CD4-positive, alpha-beta T cell (primary cell): Measurements from ENCODE around the gene CLBA1. TPM values are rescaled to one million over a fixed set of nuclear protein-coding genes. Genes with fewer than 3 reads are reported as not detected.
"Not testable (repeated sequence)": the region's sequence is repeated elsewhere in the genome, so short reads cannot be mapped to it uniquely, and the experiment has no call there.

Experiments
- ATAC-seq: fragments of 200-7000 bp; cut with Tn5 transposase; one replicate; pipeline ENCODE4 v1.10.0; 2022; ENCODE audit warnings: mild to moderate bottlenecking; ENCODE audit not compliant: poor library complexity
- CTCF ChIA-PET: fragments of 350-600 bp; sonication (Branson Sonifier 250); formaldehyde crosslinking; loops from one replicate; lab custom pipeline; 2021; ENCODE audit warnings: antibody characterized with exemption, inconsistent platforms; lab: Charles Lee
- POLR2A ChIA-PET: fragments of 350-600 bp; sonication (Branson Sonifier 250); formaldehyde crosslinking; loops from one replicate; lab custom pipeline; 2021; ENCODE audit warnings: antibody characterized with exemption, inconsistent platforms; lab: Charles Lee
- DNase-seq, 14 experiments: peaks; one replicate each; pipeline ENCODE4 v3.0.0-alpha.2; 2013 to 2020; ENCODE audit warnings: mixed read lengths in 2 of 14
- H3K27ac ChIP-seq, 2 donors: one replicate each; pipeline versions ENCODE4 v1.5.1 to v1.7.0; 2013; ENCODE audit warnings: low read length in 2 of 2, low read depth in 1 of 2, mild to moderate bottlenecking in 1 of 2
- H3K27me3 ChIP-seq, 2 experiments: 1 replicate in 1 of 2; 2 replicates in 1 of 2; pipeline versions ENCODE4 v1.6.1 to v1.7.0; 2013; ENCODE audit warnings: low read length in 2 of 2, control low read depth in 1 of 2, mild to moderate bottlenecking in 1 of 2, moderate library complexity in 1 of 2; ENCODE audit not compliant: insufficient read depth in 2 of 2, control insufficient read depth in 1 of 2
- H3K36me3 ChIP-seq: one replicate; pipeline ENCODE4 v1.6.1; 2013; ENCODE audit warnings: low read length, control low read depth; ENCODE audit not compliant: insufficient read depth
- H3K4me1 ChIP-seq: one replicate; pipeline ENCODE4 v1.6.1; 2013; ENCODE audit warnings: low read length, control low read depth; ENCODE audit not compliant: insufficient read depth
- H3K4me3 ChIP-seq: one replicate; pipeline ENCODE4 v1.5.1; 2013; ENCODE audit warnings: mild to moderate bottlenecking, low read length, moderate library complexity
- H3K9me3 ChIP-seq, 2 experiments: 1 replicate in 1 of 2; 2 replicates in 1 of 2; pipeline versions ENCODE4 v1.6.1 to v1.7.0; 2013; ENCODE audit warnings: low read length in 2 of 2, mild to moderate bottlenecking in 2 of 2, control low read depth in 1 of 2, moderate library complexity in 1 of 2; ENCODE audit not compliant: control insufficient read depth in 1 of 2, insufficient read depth in 1 of 2
- H3K27ac Mint-ChIP-seq: one replicate; pipeline ENCODE4 v1.8.0; 2020; ENCODE audit warnings: mixed read lengths
- H3K27me3 Mint-ChIP-seq: one replicate; pipeline ENCODE4 v1.8.0; 2021; ENCODE audit warnings: mixed read lengths
- H3K36me3 Mint-ChIP-seq: one replicate; pipeline ENCODE4 v1.8.0; 2021; ENCODE audit warnings: low read depth, mixed read lengths
- H3K4me1 Mint-ChIP-seq: one replicate; pipeline ENCODE4 v1.8.0; 2021; ENCODE audit warnings: low read depth, mixed read lengths
- H3K4me3 Mint-ChIP-seq: one replicate; pipeline ENCODE4 v1.8.0; 2020; ENCODE audit warnings: mild to moderate bottlenecking, mixed read lengths
- H3K9me3 Mint-ChIP-seq: one replicate; pipeline ENCODE4 v1.8.0; 2020; ENCODE audit warnings: mixed read lengths
- intact Hi-C, 2 experiments: fragments of 100-400 bp; cut with DNase I in 1 of 2; cut with micrococcal nuclease in 1 of 2; formaldehyde crosslinking; loops; one replicate each; pipeline versions ENCODE4 v1.15.1 to v1.9.0; 2023 to 2025; cut with DNase I, micrococcal nuclease
- total RNA-seq, 174 experiments: library from RNA in 2 of 174; stranded (reverse) in 2 of 174; gene quantifications; one replicate each; pipeline ENCODE4 v1.2.3 and lab custom pipeline; 2021 to 2026
- TF ChIP-seq, protein P1 (sequence below): fragments of 200-600 bp; IDR thresholded peaks from one replicate; pipeline ENCODE4 v1.8.0; 2022; ENCODE audit warnings: antibody characterized with exemption, mild to moderate bottlenecking

The CLBA1 gene
- total RNA-seq, 2 experiments from 2014 or later, result 1.7 to 1.8 TPM

DNA sequence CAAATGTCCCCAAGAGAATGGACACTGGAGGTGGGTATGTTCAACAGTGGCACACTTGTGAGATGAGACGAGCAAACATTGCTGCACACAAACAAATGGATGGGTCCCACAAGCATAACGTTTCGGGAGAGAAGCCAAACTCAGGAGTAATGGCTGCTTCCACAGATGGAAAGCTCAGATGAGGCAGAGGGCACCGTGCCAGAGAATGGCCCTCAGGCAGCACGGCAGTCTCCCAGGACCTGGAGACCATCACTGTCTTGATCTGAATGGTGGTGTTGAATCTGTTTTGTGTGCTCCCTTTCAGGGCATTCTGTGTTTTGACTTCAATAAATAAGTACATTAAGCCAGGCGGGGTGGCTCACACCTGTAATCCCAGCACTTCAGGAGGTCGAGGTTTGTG is 43.8 kb downstream of the CLBA1 start:
- Histone ChIP-seq H3K27me3 (no peaks in the 10 kb centered on the region), H3K4me1 (peaks cover 37% of the 10 kb centered on the region)
- ATAC-seq, result no peak

DNA sequence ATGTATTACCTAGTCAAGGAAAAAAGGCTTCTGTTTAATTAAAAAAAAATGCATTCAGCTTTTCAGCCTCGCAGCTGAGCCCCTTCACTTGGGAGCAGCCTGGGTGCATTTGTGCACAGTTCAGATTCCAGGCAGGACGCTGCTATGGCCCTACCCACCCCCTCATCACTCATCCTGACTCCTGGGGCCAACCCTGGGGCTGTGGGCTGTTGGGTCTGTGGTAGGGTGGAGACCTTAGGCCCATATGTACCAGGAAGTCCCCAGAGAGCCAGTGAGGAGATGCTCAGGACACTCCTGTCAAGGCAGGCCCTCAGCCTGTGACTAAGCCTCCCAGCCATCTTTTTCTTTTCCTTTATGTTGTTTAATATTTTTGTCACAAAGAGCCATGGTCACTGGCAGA is 44.6 kb downstream of the CLBA1 start:
- CTCF ChIA-PET, result no interaction called here
- Mint-ChIP-seq H3K27ac (no peak overlapping the region), H3K4me3 (no peak overlapping the region)

More for the DNA sequence above, 43.8 kb downstream of the CLBA1 start:
- H3K36me3 ChIP-seq, result no peaks in the 10 kb centered on the region
- no peaks in the 10 kb centered on the region for H3K9me3 ChIP-seq
- no peak overlapping the region for H3K4me3 ChIP-seq
- H3K9me3 Mint-ChIP-seq, result no peaks in the 10 kb centered on the region
- ChIA-PET POLR2A (no interaction called here), CTCF (interaction anchor here (1.9 kb wide), 1 partner anchor 16 kb away, joined by 9 read pairs; no protein-coding TSS in a partner anchor)
- no peak overlapping the region for H3K27ac ChIP-seq
- TF ChIP-seq, protein P1, sequence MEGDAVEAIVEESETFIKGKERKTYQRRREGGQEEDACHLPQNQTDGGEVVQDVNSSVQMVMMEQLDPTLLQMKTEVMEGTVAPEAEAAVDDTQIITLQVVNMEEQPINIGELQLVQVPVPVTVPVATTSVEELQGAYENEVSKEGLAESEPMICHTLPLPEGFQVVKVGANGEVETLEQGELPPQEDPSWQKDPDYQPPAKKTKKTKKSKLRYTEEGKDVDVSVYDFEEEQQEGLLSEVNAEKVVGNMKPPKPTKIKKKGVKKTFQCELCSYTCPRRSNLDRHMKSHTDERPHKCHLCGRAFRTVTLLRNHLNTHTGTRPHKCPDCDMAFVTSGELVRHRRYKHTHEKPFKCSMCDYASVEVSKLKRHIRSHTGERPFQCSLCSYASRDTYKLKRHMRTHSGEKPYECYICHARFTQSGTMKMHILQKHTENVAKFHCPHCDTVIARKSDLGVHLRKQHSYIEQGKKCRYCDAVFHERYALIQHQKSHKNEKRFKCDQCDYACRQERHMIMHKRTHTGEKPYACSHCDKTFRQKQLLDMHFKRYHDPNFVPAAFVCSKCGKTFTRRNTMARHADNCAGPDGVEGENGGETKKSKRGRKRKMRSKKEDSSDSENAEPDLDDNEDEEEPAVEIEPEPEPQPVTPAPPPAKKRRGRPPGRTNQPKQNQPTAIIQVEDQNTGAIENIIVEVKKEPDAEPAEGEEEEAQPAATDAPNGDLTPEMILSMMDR, result no peak
- DNase-seq, result no peak
- peaks cover 5% of the 10 kb centered on the region for H3K36me3 Mint-ChIP-seq
- H3K4me1 Mint-ChIP-seq, result peaks cover 26% of the 10 kb centered on the region
- H3K27me3 Mint-ChIP-seq, result no peaks in the 10 kb centered on the region
- intact Hi-C loops, result no loop called here
- H3K4me3 Mint-ChIP-seq, result no peak overlapping the region
- H3K27ac Mint-ChIP-seq, result no peak overlapping the region

GRCh38 chr14:105030836-105031396 is 45.3 kb downstream of the CLBA1 start:
- Histone ChIP-seq H3K9me3 (no peaks in the 10 kb centered on the region), H3K4me3 (no peak overlapping the region), H3K27me3 (no peaks in the 10 kb centered on the region), H3K27ac (no peak overlapping the region), H3K4me1 (peaks cover 26% of the 10 kb centered on the region), H3K36me3 (no peaks in the 10 kb centered on the region)
- TF ChIP-seq, protein P1, result no peak
- DNase-seq (no peak), ATAC-seq (no peak)
- no peak overlapping the region for H3K4me3 Mint-ChIP-seq
- ChIA-PET CTCF (interaction anchor here (1.2 kb wide), 2 partner anchors 10 to 14 kb away, joined by 3 to 5 read pairs; partner anchors contain the start of gene CDCA4), POLR2A (interaction anchor here (0.8 kb wide), 1 partner anchor 10 kb away, joined by 5 read pairs; the partner anchor contains the start of gene CDCA4)
- intact Hi-C loops, result no loop called here
- H3K4me1 Mint-ChIP-seq, result peaks cover 18% of the 10 kb centered on the region
- H3K27ac Mint-ChIP-seq, result no peak overlapping the region
- no peaks in the 10 kb centered on the region for H3K27me3 Mint-ChIP-seq
- H3K9me3 Mint-ChIP-seq, result no peaks in the 10 kb centered on the region
- peaks cover 5% of the 10 kb centered on the region for H3K36me3 Mint-ChIP-seq

More for the DNA sequence above, 44.6 kb downstream of the CLBA1 start:
- Histone ChIP-seq H3K36me3 (no peaks in the 10 kb centered on the region), H3K27me3 (no peaks in the 10 kb centered on the region), H3K27ac (no peak overlapping the region), H3K4me3 (no peak overlapping the region), H3K9me3 (no peaks in the 10 kb centered on the region), H3K4me1 (peaks cover 29% of the 10 kb centered on the region)
- POLR2A ChIA-PET, result no interaction called here
- peaks cover 22% of the 10 kb centered on the region for H3K4me1 Mint-ChIP-seq
- ATAC-seq (no peak), DNase-seq (no peak)
- H3K27me3 Mint-ChIP-seq, result no peaks in the 10 kb centered on the region
- TF ChIP-seq, protein P1, result no peak
- intact Hi-C loops, result no loop called here
- peaks cover 5% of the 10 kb centered on the region for H3K36me3 Mint-ChIP-seq
- no peaks in the 10 kb centered on the region for H3K9me3 Mint-ChIP-seq

DNA sequence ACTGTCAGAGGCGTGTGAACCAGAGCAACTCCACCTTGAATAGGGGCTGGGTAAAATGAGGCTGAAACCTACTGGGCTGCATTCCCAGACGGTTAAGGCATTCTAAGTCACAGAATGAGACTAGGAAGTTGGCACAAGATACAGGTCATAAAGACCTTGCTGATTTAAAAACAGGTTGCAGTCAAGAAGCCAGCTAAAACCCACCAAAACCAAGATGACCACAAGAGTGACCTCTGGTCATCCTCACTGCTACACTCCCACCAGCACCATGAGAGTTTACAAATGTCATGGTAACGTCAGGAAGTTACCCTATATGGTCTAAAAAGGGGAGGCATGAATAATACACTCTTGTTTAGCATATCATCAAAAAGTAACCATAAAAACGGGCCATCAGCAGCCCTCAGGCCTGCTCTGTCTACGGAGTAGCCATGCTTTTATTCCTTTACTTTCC is 46.9 kb downstream of the CLBA1 start:
- POLR2A ChIA-PET, H3K27me3 ChIP-seq, H3K27ac ChIP-seq, H3K9me3 Mint-ChIP-seq, DNase-seq, H3K4me3 ChIP-seq, ATAC-seq, intact Hi-C loops, H3K9me3 ChIP-seq, H3K36me3 Mint-ChIP-seq, H3K27me3 Mint-ChIP-seq, H3K36me3 ChIP-seq: not testable (repeated sequence)
- H3K4me1 ChIP-seq, result peaks cover 14% of the 10 kb centered on the region
- H3K4me1 Mint-ChIP-seq, result peaks cover 15% of the 10 kb centered on the region
- peak overlapping the region; percentile 80 for H3K27ac Mint-ChIP-seq
- CTCF ChIA-PET, result interaction anchor here (1.3 kb wide), 1 partner anchor 11 kb away, joined by 4 read pairs; the partner anchor contains the start of gene CDCA4
- peak overlapping the region; percentile 92 for H3K4me3 Mint-ChIP-seq

DNA sequence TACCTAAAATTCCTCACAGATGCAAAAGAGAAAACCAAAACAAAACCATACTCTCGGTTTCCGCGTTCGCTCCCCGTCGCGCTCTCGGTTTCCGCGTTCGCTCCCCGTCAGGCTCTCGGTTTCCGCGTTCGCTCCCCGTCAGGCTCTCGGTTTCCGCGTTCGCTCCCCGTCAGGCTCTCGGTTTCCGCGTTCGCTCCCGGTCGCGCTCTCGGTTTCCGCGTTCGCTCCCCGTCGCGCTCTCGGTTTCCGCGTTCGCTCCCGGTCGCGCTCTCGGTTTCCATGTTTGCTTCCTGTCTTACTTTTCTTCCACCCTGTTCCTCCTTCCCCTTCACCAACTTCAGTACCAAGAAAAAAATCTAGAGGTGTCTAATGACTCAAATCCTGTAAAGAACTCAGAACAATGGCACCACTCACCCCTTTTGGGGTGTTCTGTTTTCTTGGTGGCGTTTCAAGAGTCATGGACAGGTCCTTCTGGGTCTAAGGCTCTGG is 47.9 kb downstream of the CLBA1 start:
- peak overlapping the region; percentile 92 for H3K4me3 Mint-ChIP-seq
- H3K4me1 Mint-ChIP-seq, result peaks cover 15% of the 10 kb centered on the region
- H3K27me3 ChIP-seq, H3K36me3 Mint-ChIP-seq, H3K27me3 Mint-ChIP-seq, H3K9me3 Mint-ChIP-seq, H3K36me3 ChIP-seq, intact Hi-C loops, H3K9me3 ChIP-seq: not testable (repeated sequence)
- H3K4me1 ChIP-seq, result peaks cover 14% of the 10 kb centered on the region
- H3K4me3 ChIP-seq, result peak overlapping the region; percentile 61
- POLR2A ChIA-PET, result interaction anchor here (0.9 kb wide), 1 partner anchor 13 kb away, joined by 3 read pairs; the partner anchor contains the start of gene CDCA4
- DNase-seq (peak in 4 of 14 experiments; percentile 35 to 61 (median 41)), ATAC-seq (peak; percentile 21)
- CTCF ChIA-PET, result interaction anchor here (0.6 to 4.4 kb wide), 3 partner anchors 12 to 58 kb away, joined by 3 to 32 read pairs (median 3); no protein-coding TSS in a partner anchor
- peak overlapping the region; percentile 18 to 23 for H3K27ac ChIP-seq
- peak overlapping the region; percentile 80 for H3K27ac Mint-ChIP-seq
